Upper lobe of left lung (tissue), 6 donors: ENCODE results near the gene KMT2C. TPM values are rescaled to one million over a fixed set of nuclear protein-coding genes. Genes with fewer than 3 reads are reported as not detected.
"Not testable (repeated sequence)": the region's sequence is repeated elsewhere in the genome, so short reads cannot be mapped to it uniquely, and the experiment has no call there.

Experiments used
- ATAC-seq, 2 donors: fragments of 200-7000 bp; cut with Tn5 transposase; one replicate each; pipeline ENCODE4 v1.9.1; 2022; ENCODE audit warnings: mild to moderate bottlenecking in 2 of 2, moderate library complexity in 2 of 2; ENCODE audit not compliant: low FRiP score in 2 of 2
- DNase-seq, 2 donors: peaks; one replicate each; pipeline ENCODE4 v3.0.0-alpha.2; 2019 to 2020
- H3K27ac ChIP-seq, 4 donors: fragments of 200-600 bp; sonication (generic); one replicate each; pipeline ENCODE4 v1.5.1; 2016 to 2019
- H3K27me3 ChIP-seq, 4 donors: fragments of 200-600 bp; sonication (generic); one replicate each; pipeline ENCODE4 v1.5.1; 2017 to 2019
- H3K36me3 ChIP-seq, 4 donors: fragments of 200-600 bp; sonication (generic); one replicate each; pipeline ENCODE4 v1.5.1; 2016 to 2019
- H3K4me1 ChIP-seq, 4 donors: fragments of 200-600 bp; sonication (generic); one replicate each; pipeline ENCODE4 v1.5.1; 2018 to 2019
- H3K4me3 ChIP-seq, 4 donors: fragments of 200-600 bp; sonication (generic); one replicate each; pipeline ENCODE4 v1.5.1; 2017 to 2019; ENCODE audit warnings: mild to moderate bottlenecking in 2 of 4, moderate library complexity in 1 of 4
- H3K9me3 ChIP-seq, 4 donors: fragments of 200-600 bp; sonication (generic); one replicate each; pipeline ENCODE4 v1.5.1; 2018 to 2019
- EP300 ChIP-seq, 4 donors: sonication (generic); formaldehyde crosslinking; IDR thresholded peaks; one replicate each; pipeline ENCODE4 v1.5.1; 2017; ENCODE audit warnings: antibody characterized with exemption in 4 of 4, control low read depth in 2 of 4
- POLR2A ChIP-seq, 4 donors: fragments of 450-650 bp; IDR thresholded peaks; one replicate each; pipeline ENCODE4 v1.5.1; 2016 to 2017; ENCODE audit warnings: antibody characterized with exemption in 4 of 4, mild to moderate bottlenecking in 2 of 4
- POLR2AphosphoS5 ChIP-seq, 2 donors: sonication (generic); formaldehyde crosslinking; IDR thresholded peaks; one replicate each; pipeline ENCODE4 v1.5.1; 2017; ENCODE audit warnings: antibody characterized with exemption in 2 of 2
- WGBS, 2 donors: methylation state at CpG; one replicate each; pipeline ENCODE4 v1.1.5; 2017 to 2018; 5-methylcytosine and 5-hydroxymethylcytosine counted together
- total RNA-seq, 6 donors: library from RNA; depleted of rRNA in 4 of 6; stranded (reverse); fragments of >200 nt in 4 of 6; gene quantifications; one replicate each; pipeline versions ENCODE4 v1.1.0 to v1.2.1, GENCODE V29; 2016 to 2021
- TF ChIP-seq, protein P1 (sequence below), 6 experiments: fragments of 450-650 bp in 4 of 6; fragments of 200-600 bp in 2 of 6; sonication (generic) in 2 of 6; IDR thresholded peaks; one replicate each; pipeline ENCODE4 v1.5.1; 2016 to 2019; ENCODE audit warnings: antibody characterized with exemption in 6 of 6
- donor health status: DM: no; HTN: no; CAD: no; lungs with moderate emphysema.
- donor health status: DM: no; HTN: yes; CAD: no; lungs with severe emphysema.

KMT2C gene
- total RNA-seq, 6 donors from 2014 or later, result 60.5 to 108 (median 85.0) TPM

DNA sequence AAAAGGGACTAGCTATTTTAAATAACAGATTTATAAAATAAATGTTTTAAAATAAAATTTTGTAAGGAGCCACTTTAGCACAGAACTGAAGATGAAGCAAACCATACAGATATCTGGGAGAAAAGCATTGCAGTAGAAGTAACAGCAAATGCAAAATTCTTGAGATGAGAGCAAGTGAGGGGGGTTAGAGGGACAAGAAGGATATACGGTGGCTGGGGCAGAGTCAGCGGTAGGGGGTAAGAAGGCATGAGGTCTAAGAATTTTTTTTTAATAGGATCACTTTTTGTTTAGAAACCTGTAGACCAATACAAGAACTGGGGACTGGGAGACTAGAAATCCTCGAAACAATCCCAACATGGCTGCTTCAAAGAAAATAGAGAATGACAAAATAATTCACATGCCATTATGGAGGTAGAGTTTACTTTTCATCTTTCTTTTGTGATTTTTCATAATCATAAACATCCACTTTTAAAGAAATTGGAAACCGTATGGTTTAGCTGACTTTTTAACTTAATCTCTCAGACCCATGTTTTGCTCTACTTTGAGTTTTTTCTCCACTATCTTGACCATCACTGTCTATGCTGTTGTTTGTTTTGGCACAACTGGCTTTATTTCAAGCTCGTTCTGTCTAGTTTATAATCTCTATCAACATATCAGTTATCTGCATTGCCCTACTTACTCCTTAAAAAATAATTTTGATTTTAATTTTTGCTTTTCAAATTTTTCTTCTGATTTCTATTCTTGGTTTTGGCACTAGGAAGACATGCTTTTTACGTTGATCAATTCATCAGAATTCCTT lies 73.5 kb downstream of the KMT2C start:
- no peak overlapping the region for H3K4me3 ChIP-seq
- 72 to 81% methylated on average over 6 of the region's 6 CpGs for WGBS, 2 donors
- peaks cover 0 to 17% (median 8%) of the 10 kb centered on the region in 4 donors for H3K4me1 ChIP-seq
- TF ChIP-seq POLR2AphosphoS5 (IDR thresholded peaks at IDR 0.05), result no peak
- TF ChIP-seq EP300 (IDR thresholded peaks at IDR 0.05), result no peak
- TF ChIP-seq POLR2A (IDR thresholded peaks at IDR 0.05), result no peak
- TF ChIP-seq, protein P1, sequence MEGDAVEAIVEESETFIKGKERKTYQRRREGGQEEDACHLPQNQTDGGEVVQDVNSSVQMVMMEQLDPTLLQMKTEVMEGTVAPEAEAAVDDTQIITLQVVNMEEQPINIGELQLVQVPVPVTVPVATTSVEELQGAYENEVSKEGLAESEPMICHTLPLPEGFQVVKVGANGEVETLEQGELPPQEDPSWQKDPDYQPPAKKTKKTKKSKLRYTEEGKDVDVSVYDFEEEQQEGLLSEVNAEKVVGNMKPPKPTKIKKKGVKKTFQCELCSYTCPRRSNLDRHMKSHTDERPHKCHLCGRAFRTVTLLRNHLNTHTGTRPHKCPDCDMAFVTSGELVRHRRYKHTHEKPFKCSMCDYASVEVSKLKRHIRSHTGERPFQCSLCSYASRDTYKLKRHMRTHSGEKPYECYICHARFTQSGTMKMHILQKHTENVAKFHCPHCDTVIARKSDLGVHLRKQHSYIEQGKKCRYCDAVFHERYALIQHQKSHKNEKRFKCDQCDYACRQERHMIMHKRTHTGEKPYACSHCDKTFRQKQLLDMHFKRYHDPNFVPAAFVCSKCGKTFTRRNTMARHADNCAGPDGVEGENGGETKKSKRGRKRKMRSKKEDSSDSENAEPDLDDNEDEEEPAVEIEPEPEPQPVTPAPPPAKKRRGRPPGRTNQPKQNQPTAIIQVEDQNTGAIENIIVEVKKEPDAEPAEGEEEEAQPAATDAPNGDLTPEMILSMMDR (IDR thresholded peaks at IDR 0.05), result no peak
- H3K27me3 ChIP-seq, result no peaks in the 10 kb centered on the region
- DNase-seq (no peak), ATAC-seq (no peak)
- H3K36me3 ChIP-seq, result peaks cover 0 to 3% (median 0%) of the 10 kb centered on the region in 4 donors
- H3K27ac ChIP-seq, result no peak overlapping the region
- no peaks in the 10 kb centered on the region for H3K9me3 ChIP-seq

DNA sequence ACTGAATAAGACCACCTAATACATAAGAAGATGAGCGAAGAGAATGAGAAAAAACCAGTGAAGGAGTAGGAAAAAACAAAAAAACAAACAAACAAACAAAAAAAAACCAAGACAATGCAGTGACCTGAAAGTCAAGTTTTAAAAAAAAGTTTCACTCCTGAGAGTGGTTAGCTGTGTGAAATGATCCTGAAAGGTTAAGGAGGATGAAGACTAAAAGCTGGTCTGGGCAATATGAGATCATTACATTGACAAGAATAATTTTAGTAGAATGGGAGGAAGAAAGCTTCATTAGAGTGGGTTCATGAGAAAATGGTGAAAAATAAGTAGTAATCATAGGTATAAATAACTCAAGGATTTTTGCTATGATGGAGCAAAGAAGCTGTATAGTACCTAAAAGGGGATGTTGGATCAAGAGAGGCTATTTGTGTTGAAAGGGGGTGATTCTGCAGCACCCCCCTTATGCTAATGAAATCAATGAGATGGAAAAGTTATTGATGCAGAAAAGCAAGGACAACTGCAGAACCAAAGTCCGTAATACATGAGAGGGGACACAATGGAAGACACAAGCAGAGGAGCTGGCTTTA lies 80.2 kb downstream of the KMT2C start:
- H3K9me3 ChIP-seq, result no peaks in the 10 kb centered on the region
- WGBS, 2 donors, result 45 to 92% methylated on average over 2 of the region's 2 CpGs
- peaks cover 0 to 16% (median 3%) of the 10 kb centered on the region in 4 donors for H3K36me3 ChIP-seq
- H3K27me3 ChIP-seq, result no peaks in the 10 kb centered on the region
- ATAC-seq (no peak), DNase-seq (no peak)
- TF ChIP-seq, protein P1 (IDR thresholded peaks at IDR 0.05), result no peak
- TF ChIP-seq POLR2AphosphoS5 (IDR thresholded peaks at IDR 0.05) (no peak), POLR2A (IDR thresholded peaks at IDR 0.05) (no peak), EP300 (IDR thresholded peaks at IDR 0.05) (no peak)
- H3K4me1 ChIP-seq, result peaks cover 0 to 8% (median 2%) of the 10 kb centered on the region in 4 donors
- H3K27ac ChIP-seq, result no peak overlapping the region
- no peak overlapping the region for H3K4me3 ChIP-seq

DNA sequence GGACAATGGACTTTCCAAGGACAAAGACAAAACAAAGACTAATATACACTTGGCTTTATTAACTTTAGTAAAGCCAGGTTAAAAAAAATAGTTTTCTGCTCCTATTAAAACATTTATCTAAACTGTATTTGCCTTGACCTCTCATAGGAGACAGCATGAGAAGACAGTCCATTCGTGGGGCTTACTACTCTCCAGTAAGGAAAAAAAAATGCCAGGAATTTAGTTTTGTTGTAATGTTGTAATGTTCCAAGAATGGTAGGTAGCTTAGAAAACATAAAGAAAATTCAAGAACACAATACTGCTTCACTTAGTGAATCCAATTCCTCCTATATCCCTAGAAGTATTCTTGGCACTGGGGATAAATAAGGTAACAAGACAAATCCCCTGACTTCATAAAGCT lies 81.7 kb downstream of the KMT2C start:
- Histone ChIP-seq H3K4me1 (peaks cover 0 to under 1% (median 0%) of the 10 kb centered on the region in 4 donors), H3K4me3 (no peak overlapping the region), H3K27ac (no peak overlapping the region), H3K9me3 (no peaks in the 10 kb centered on the region), H3K36me3 (peaks cover 0 to 22% (median 3%) of the 10 kb centered on the region in 4 donors), H3K27me3 (no peaks in the 10 kb centered on the region)
- DNase-seq, result no peak
- TF ChIP-seq POLR2A (IDR thresholded peaks at IDR 0.05) (no peak), EP300 (IDR thresholded peaks at IDR 0.05) (no peak), POLR2AphosphoS5 (IDR thresholded peaks at IDR 0.05) (no peak)
- TF ChIP-seq, protein P1 (IDR thresholded peaks at IDR 0.05), result no peak
- 74 to 79% methylated on average over 1 of the region's 1 CpG for WGBS, 2 donors
- no peak for ATAC-seq

DNA sequence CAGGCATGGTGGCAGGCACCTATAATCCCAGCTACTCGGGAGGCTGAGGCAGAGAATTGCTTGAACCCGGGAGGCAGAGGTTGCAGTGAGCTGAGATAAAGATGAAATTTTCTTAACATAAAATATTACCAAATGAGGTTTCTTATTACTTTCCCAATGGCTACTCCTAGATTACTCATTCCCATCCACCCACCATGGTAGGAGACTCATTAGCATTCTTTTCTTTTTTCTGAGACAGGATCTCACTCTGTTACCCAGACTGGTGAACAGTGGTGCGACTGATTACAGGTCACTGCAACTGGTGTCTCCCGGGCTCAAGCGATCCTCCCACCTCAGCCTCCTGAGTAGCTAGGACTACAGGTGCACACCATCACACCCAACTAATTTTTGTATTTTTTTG lies 82.5 kb downstream of the KMT2C start:
- not testable (repeated sequence) for H3K4me1 ChIP-seq, ATAC-seq, H3K9me3 ChIP-seq, H3K4me3 ChIP-seq, H3K27ac ChIP-seq, H3K27me3 ChIP-seq, DNase-seq
- WGBS, 2 donors, result 95 to 99% methylated on average over 5 of the region's 5 CpGs
- peaks cover 0 to 26% (median 3%) of the 10 kb centered on the region in 4 donors for H3K36me3 ChIP-seq

DNA sequence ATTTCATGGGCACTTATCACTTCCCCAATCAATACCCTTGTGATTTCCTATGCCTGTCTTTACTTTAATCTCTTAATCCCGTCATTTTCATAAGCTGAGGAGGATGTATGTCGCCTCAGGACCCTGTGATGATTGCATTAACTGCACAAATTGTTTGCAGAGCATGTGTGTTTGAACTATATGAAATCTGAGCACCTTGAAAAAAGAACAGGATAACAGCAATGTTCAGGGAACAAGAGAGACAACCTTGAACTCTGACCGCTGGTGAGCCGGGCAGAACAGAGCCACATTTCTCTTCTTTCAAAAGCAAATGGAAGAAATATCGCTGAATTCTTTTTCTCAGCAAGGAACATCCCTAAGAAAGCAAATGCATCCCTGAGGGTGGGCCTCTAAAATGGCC lies 84.1 kb downstream of the KMT2C start:
- not testable (repeated sequence) for H3K4me3 ChIP-seq, DNase-seq, H3K9me3 ChIP-seq, H3K4me1 ChIP-seq, H3K27me3 ChIP-seq, ATAC-seq, H3K27ac ChIP-seq
- 94 to 97% methylated on average over 5 of the region's 5 CpGs for WGBS, 2 donors
- H3K36me3 ChIP-seq, result peaks cover 0 to 22% (median under 1%) of the 10 kb centered on the region in 4 donors
